Prostate gland (tissue), 2 donors: Measurements from ENCODE around the gene DUSP22. TPM values are rescaled to one million over a fixed set of nuclear protein-coding genes. Genes with fewer than 3 reads are reported as not detected.

Source experiments
- DNase-seq: peaks from one replicate; pipeline ENCODE4 v3.0.0-alpha.2; 2019; ENCODE audit warnings: low spot score
- H3K27ac ChIP-seq, 2 donors: fragments of 200-600 bp; sonication (generic); 2 replicates each; pipeline ENCODE4 v1.5.1; 2017 to 2019
- H3K27me3 ChIP-seq: fragments of 200-600 bp; sonication (generic); replicated peaks from 2 replicates; pipeline ENCODE4 v1.5.1; 2019; ENCODE audit not compliant: insufficient read depth
- H3K36me3 ChIP-seq, 2 donors: fragments of 200-600 bp; sonication (generic); 1 replicate in 1 of 2; 2 replicates in 1 of 2; pipeline versions ENCODE4 v1.5.1 to v1.8.1; 2017 to 2019
- H3K4me1 ChIP-seq: fragments of 200-600 bp; sonication (generic); replicated peaks from 2 replicates; pipeline ENCODE4 v1.5.1; 2019
- H3K4me3 ChIP-seq, 2 donors: fragments of 200-600 bp; sonication (generic); 2 replicates each; pipeline ENCODE4 v1.5.1; 2017 to 2019
- H3K9me3 ChIP-seq: fragments of 200-600 bp; sonication (generic); 2 replicates; pipeline ENCODE4 v1.5.1; 2017
- POLR2A ChIP-seq: fragments of 450-650 bp; IDR thresholded peaks from one replicate; pipeline ENCODE4 v1.6.1; 2016; ENCODE audit warnings: antibody characterized with exemption, mild to moderate bottlenecking
- POLR2AphosphoS5 ChIP-seq: sonication (generic); formaldehyde crosslinking; IDR thresholded peaks from one replicate; pipeline ENCODE4 v1.6.1; 2017; ENCODE audit warnings: antibody characterized with exemption
- WGBS: methylation state at CpG from one replicate; pipeline ENCODE4 v1.1.5; 2018; 5-methylcytosine and 5-hydroxymethylcytosine counted together
- intact Hi-C: fragments of 100-400 bp; cut with DNase I; formaldehyde crosslinking; loops from one replicate; pipeline ENCODE4 v1.14.2; 2022
- total RNA-seq, 2 donors: library from RNA; depleted of rRNA; stranded (reverse); fragments of >200 nt; gene quantifications; one replicate each; pipeline ENCODE4 v1.1.0, GENCODE V29; 2016
- TF ChIP-seq, protein P1 (sequence below), 4 experiments: fragments of 200-600 bp in 2 of 4; fragments of 450-650 bp in 2 of 4; sonication (generic) in 2 of 4; IDR thresholded peaks; 1 replicate in 3 of 4; 2 replicates in 1 of 4; pipeline ENCODE4 v1.5.1; 2016 to 2019; ENCODE audit warnings: antibody characterized with exemption in 4 of 4, mild to moderate bottlenecking in 2 of 4, moderate library complexity in 2 of 4

DUSP22 gene
- total RNA-seq, 2 donors from 2014 or later = 29.8 to 95.8 TPM

DNA sequence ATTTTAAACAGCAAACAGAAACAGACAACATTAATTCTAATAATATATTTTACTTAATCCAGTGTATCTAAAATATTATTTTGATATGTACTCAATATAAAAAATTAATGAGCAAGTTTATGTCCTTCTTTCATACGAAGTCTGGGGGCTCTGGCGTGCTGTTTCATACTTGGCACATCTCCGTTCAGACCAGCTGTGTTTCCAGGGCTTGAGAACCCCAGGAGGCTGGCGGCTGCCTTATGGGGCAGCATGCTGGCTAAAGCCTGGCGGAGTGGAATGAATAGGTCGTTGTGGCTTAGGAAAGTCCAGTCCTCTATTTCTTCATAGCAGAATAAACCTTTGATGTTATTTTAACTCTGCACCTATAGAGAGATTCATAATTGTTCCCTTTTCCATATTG, 43.3 kb downstream of the DUSP22 start:
- DNase-seq = no peak
- Histone ChIP-seq H3K4me1 (no peaks in the 10 kb centered on the region), H3K27ac (no peak overlapping the region), H3K27me3 (no peaks in the 10 kb centered on the region), H3K4me3 (no peak overlapping the region), H3K9me3 (no peaks in the 10 kb centered on the region), H3K36me3 (no peaks in the 10 kb centered on the region)
- intact Hi-C loops = no loop called here
- TF ChIP-seq, protein P1, sequence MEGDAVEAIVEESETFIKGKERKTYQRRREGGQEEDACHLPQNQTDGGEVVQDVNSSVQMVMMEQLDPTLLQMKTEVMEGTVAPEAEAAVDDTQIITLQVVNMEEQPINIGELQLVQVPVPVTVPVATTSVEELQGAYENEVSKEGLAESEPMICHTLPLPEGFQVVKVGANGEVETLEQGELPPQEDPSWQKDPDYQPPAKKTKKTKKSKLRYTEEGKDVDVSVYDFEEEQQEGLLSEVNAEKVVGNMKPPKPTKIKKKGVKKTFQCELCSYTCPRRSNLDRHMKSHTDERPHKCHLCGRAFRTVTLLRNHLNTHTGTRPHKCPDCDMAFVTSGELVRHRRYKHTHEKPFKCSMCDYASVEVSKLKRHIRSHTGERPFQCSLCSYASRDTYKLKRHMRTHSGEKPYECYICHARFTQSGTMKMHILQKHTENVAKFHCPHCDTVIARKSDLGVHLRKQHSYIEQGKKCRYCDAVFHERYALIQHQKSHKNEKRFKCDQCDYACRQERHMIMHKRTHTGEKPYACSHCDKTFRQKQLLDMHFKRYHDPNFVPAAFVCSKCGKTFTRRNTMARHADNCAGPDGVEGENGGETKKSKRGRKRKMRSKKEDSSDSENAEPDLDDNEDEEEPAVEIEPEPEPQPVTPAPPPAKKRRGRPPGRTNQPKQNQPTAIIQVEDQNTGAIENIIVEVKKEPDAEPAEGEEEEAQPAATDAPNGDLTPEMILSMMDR (IDR thresholded peaks at IDR 0.05) = no peak
- TF ChIP-seq POLR2A (no peak), POLR2AphosphoS5 (no peak)
- 86% methylated on average over 6 of the region's 6 CpGs for WGBS

DNA sequence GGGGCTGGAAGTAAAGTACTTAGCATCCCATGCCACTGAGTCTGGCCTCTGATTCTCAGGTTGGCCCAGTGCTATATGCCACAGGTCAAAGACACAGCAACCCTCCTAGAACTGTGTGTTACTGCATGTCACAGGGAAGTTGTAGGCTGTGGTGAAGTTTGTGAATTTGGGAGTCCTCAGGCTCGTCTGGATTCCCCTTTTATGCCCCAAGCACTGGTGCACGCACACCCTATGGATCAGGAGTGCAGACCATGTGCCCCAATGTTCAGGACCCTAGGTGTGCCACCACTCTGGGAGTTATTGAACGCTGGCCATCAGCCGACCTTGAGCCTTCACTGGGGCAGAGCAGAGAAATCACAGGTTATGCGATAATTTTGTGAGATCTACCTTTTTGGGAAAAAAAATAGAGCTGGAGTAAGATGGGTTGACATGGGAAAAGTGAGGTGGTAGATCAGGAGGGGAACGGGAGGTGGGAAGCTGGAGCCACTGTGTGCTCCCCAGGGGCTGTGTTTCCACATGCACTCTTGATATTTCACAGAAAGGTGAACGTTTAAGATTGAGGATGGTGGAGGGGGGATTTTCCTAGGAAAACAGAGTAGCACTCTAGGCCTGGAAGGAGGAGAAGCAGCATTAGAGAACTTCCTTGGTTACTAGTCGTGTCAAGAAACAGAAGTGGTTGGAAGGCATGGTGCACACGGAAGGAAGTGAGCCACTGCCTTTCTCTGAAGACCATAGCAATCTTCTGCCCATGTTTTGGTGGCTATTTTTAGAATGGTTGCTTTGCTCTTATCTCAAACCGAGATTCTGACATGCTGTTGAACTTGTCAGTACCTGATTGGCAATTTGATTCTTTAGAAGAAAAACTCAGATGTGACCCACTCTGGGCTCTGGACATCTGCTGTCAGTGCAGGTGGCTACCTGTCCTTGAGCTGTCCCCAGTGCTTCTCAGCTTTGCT, 44.1 kb downstream of the DUSP22 start:
- TF ChIP-seq POLR2A = no peak
- TF ChIP-seq, protein P1 (IDR thresholded peaks at IDR 0.05) = no peak
- no peak for TF ChIP-seq POLR2AphosphoS5
- Histone ChIP-seq H3K27ac (no peak overlapping the region), H3K4me3 (no peak overlapping the region), H3K36me3 (no peaks in the 10 kb centered on the region), H3K27me3 (no peaks in the 10 kb centered on the region), H3K9me3 (no peaks in the 10 kb centered on the region), H3K4me1 (no peaks in the 10 kb centered on the region)
- intact Hi-C loops = no loop called here
- no peak for DNase-seq
- WGBS = 74% methylated on average over 10 of the region's 10 CpGs

DNA sequence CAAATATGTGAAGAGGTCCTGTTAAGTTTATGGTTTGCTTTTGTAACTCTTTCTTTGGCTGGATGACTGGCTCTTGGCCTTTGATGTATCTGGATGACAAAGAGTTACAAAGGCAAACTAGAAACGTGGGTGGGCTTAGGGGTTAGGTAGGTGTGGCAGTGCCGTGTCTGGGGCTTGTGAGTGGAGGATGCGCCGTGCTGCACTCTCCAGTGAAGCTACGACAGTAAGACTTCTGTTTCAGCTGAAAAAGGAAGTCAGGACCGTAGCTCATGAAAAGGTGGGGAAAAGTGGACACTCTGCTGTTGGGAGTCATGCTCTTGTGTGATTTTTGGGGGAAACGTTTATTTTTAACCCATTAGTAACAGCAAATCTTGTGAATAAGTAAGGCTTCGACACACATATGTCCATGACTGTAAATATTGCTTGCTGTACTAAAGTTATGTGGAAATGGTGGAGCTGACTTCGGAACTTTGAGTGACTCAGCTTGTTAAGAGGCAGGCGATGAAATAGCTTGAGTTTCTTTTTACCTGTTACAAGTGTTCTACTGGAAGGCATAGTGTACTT, 45.6 kb downstream of the DUSP22 start:
- intact Hi-C loops = no loop called here
- H3K9me3 ChIP-seq = no peaks in the 10 kb centered on the region
- no peak overlapping the region for H3K4me3 ChIP-seq
- TF ChIP-seq, protein P1 (IDR thresholded peaks at IDR 0.05) = no peak
- TF ChIP-seq POLR2AphosphoS5 = no peak
- no peak for TF ChIP-seq POLR2A
- H3K4me1 ChIP-seq = no peaks in the 10 kb centered on the region
- no peaks in the 10 kb centered on the region for H3K27me3 ChIP-seq
- no peak for DNase-seq
- H3K27ac ChIP-seq = no peak overlapping the region
- H3K36me3 ChIP-seq = no peaks in the 10 kb centered on the region
- 67% methylated on average over 10 of the region's 10 CpGs for WGBS

DNA sequence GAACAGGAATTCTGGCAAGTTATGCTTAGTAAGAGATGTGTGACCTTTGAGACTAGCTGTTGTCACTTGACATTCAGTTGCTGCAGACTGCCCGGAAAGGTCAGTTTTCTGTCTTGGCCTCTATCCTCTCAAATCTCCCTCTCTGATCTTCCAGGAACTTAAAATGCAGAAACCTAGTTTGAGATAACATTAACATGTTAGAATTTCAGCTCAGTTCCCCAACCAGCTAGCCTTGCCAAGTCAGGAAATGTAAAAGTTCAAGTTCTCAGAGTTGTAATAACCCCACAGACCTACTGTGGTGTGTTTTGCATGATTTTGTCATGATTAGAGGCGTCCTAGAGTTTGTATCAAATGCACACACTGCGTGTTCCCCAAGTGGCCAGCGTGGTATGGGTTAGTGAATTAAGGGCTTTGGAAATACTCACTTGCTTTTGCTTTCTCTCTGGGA, 46.6 kb downstream of the DUSP22 start:
- intact Hi-C loops = no loop called here
- Histone ChIP-seq H3K4me1 (no peaks in the 10 kb centered on the region), H3K4me3 (no peak overlapping the region), H3K27me3 (no peaks in the 10 kb centered on the region), H3K9me3 (no peaks in the 10 kb centered on the region), H3K27ac (no peak overlapping the region), H3K36me3 (no peaks in the 10 kb centered on the region)
- TF ChIP-seq POLR2A (no peak), POLR2AphosphoS5 (no peak)
- TF ChIP-seq, protein P1 (IDR thresholded peaks at IDR 0.05) = no peak
- no peak for DNase-seq
- 82% methylated on average over 4 of the region's 4 CpGs for WGBS
